UCSD-AML1 (cell line): ENCODE measurements around the gene MUC4.
"Not testable (repeated sequence)": the region's sequence is repeated elsewhere in the genome, so short reads cannot be mapped to it uniquely, and the experiment has no call there.

Source experiments
- DNase-seq: peaks from one replicate; lab custom pipeline; 2025; ENCODE audit not compliant: unreplicated experiment; lab: John Stamatoyannopoulos, UW

The MUC4 gene

DNA sequence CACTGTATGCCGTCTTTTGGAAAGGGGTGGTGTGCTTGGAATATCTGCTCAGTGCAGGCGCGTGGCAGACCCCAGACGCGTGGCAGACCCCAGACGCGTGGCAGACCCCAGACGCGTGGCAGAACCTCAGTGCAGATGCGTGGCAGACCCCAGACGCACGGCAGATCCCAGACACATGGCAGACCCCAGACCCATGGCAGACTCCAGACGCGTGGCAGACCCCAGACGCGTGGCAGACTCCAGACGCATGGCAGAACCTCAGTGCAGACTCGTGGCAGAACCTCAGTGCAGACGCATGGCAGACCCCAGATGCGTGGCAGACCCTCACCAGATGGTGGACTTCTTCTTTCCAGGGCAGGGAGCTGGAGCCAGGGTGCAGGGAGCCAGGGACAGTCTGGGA, 637 bp upstream of the MUC4 start:
- no peak for DNase-seq

- no peak for DNase-seq
Measured at GRCh38 chr3:195810455-195810845, 1.3 kb downstream of the MUC4 start.

- no peak for DNase-seq
Measured at GRCh38 chr3:195809796-195810454, 1.8 kb downstream of the MUC4 start.

- no peak for DNase-seq
Measured at GRCh38 chr3:195809291-195809785, 2.4 kb downstream of the MUC4 start.

- DNase-seq: no peak
Measured at GRCh38 chr3:195808741-195809290, 2.9 kb downstream of the MUC4 start.

GRCh38 chr3:195807681-195808121, 4.0 kb downstream of the MUC4 start:
- DNase-seq: peak; percentile 33

GRCh38 chr3:195806916-195807231, 4.9 kb downstream of the MUC4 start:
- DNase-seq: no peak

DNA sequence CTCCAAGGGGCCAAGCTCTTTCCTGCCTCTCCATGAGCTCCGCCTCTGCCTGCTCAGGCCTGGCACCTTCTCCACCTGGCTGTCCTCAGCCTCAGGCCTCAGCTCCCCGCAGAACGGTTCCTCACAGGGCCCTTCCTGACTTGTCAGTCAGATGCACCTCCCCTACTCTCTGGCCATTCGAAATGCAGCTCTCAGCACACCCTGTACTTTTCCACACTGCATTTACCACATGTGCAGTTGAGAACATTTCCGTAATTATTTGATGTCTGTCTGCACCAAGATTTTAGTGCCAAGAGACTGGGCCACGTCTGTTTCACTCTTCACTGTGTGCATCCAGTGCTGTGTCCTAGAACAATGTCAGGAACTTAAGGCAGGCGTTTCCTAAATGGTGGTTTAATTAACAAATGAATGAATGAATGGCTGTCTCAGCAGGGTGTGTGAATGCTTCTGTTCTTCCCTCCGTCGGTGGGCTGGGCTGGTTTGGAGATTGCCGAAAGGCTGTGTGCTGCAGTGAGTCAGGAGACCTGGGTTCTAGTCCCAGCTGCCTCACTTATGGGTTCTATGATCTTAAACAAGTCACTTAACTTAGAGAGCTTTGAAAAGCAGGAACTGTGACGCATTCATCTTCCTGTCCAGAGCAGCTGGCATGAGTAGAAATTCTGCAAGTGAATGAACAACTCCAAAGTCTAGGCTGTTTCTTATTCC, 5.4 kb downstream of the MUC4 start:
- DNase-seq: peak; percentile 39

- DNase-seq: not testable (repeated sequence)
Measured at GRCh38 chr3:195805588-195805987, 6.1 kb downstream of the MUC4 start.

DNA sequence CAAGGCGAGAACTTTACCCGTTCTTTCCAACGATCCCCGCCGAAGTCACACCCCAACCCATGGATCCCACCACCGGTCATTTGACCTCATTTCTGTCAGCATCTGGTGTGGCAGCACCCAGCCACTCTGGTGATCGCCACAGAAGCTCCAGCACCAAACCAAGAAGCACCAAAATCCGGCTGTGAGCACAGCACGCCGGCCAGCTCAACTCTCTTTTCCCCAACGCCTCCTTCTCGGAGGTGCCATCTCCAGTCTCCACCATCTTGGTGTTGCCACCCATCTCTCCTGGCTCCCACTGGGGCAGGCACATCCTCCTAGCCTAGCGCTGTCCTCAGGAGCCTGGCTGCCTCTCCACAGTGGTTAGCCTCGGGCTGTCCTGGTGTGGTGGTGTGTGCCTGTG, 6.5 kb downstream of the MUC4 start:
- DNase-seq: no peak

GRCh38 chr3:195803289-195803908, 8.3 kb downstream of the MUC4 start:
- no peak for DNase-seq

- no peak for DNase-seq
Measured at GRCh38 chr3:195802795-195803194, 8.9 kb downstream of the MUC4 start.

DNA sequence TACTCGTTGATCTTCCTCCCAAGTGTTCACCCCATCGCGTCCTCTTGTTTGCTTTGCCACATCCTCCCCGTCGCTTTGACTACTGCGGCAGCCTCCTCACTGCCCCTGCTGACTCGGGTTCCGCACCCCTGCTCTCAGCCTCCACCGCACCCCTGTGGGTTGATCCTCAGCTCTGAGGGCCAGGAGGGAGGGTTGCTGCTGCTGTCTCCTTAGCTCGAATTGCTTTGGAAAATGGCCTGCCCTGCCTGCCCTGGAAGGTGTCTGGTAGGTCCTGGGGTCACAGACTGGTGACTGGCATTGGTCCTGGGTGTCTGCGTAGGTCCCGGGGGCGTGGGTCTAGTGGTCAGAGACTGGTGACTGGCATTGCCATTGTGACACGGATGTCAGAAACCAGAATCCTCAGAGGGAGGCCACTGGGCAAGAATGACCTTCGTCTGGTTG, 9.4 kb downstream of the MUC4 start:
- peak; percentile 73 for DNase-seq

GRCh38 chr3:195801251-195802183, 10.2 kb downstream of the MUC4 start:
- no peak for DNase-seq

DNA sequence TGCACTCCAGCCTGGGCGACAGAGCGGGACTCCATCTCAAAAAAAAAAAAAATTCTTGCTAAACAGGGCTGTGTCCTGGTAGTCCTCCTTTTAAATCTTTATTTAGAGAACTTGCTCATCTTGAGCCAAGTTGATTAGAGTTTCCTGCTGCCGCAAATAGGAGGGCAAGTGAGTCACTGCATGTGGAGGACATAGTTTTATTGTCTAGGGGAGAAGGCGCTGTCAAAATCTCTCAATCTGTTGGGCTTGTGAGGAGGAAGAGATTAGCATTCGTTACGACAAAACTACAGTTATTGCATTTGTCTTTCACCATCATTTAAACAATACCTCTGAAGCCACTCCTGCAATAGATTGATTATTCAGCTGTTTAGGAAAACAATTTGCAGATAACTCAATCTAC, 11.5 kb downstream of the MUC4 start:
- DNase-seq: no peak

DNA sequence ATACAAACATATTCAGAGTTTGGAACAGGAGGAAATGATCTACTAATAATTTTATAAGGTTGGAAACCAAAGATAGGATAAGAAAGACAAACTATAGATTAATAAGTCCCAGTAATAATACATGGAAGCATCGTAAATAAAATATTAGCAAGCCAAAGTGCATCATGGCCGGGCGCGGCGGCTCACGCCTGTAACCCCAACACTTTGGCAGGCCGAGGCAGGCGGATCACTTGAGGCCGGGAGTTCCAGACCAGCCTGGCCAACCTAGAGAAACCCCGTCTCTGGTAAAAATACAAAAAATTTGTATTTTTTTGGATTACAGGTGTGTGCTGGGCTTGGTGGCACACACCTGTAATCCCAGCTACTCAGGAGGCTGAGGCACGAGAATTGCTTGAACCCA, 14.9 kb downstream of the MUC4 start:
- no peak for DNase-seq

DNA sequence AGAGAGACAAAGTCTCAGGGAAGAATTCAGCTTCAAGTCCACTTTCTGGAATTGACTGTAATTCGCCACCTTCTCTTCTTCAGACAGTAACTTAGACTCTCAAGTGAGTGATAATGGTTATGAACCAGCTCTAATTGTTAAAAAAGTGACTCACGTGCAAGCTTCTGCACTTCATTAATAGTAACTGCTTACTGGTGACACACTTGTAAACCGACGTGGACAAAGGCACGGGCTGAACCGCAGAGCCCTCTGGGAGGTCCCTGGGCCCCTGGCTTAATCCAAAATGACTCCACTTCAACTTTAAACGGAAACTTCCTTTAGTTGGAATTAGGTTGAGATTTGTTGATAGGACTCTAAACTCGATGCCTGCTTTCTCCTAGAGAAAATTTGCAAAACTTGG, 17.0 kb downstream of the MUC4 start:
- DNase-seq: no peak

- DNase-seq: not testable (repeated sequence)
Measured at GRCh38 chr3:195792621-195793020, 19.1 kb downstream of the MUC4 start.

DNA sequence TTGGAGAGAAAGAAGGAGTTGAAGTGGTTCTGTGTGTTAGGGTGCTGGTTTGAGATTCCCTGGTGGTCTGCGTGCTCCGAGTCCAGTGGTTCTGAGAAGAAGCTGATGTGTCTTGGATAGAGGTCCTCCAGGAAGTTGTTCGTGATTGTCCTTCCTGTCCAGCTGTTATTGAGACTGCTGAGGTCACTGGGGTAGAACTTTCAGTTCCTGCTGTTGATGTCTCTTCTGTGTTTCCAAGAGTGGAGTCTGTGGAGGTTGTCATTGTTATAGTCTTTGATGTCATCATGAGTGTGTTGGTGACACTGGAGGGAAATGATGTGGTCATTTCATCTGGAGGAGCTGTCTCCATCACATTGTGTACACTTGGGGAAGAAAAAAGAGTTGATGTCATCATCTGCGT, 20.8 kb downstream of the MUC4 start:
- no peak for DNase-seq

- no peak for DNase-seq
Measured at GRCh38 chr3:195788711-195789581, 22.8 kb downstream of the MUC4 start.
